Naive thymus-derived CD8-positive, alpha-beta T cell (primary cell): ENCODE data around the gene FOXL3. TPM values are rescaled to one million over a fixed set of nuclear protein-coding genes. Genes with fewer than 3 reads are reported as not detected.

Source experiments
- ATAC-seq, 2 donors: fragments of 150-1000 bp; cut with Tn5 transposase in 1 of 2; sonication (Bioruptor Pico), chemical (Tn5 transposase) in 1 of 2; 1 replicate in 1 of 2; 2 replicates in 1 of 2; pipeline ENCODE4 v1.10.0; 2021; ENCODE audit warnings: mild to moderate bottlenecking in 2 of 2, moderate library complexity in 2 of 2
- POLR2A ChIA-PET: fragments of 350-600 bp; sonication (Branson Sonifier 250); formaldehyde crosslinking; loops from one replicate; lab custom pipeline; 2021; ENCODE audit warnings: antibody characterized with exemption; lab: Charles Lee
- DNase-seq, 10 donors: peaks; one replicate each; pipeline versions ENCODE4 v3.0.0 to v3.0.0-alpha.2; 2020 to 2022
- H3K27ac Mint-ChIP-seq, 10 donors: one replicate each; pipeline ENCODE4 v1.8.0; 2020 to 2022; ENCODE audit warnings: mild to moderate bottlenecking in 10 of 10, mixed read lengths in 10 of 10, moderate library complexity in 4 of 10, inconsistent platforms in 1 of 10
- H3K27me3 Mint-ChIP-seq, 5 donors: one replicate each; pipeline ENCODE4 v1.8.0; 2021 to 2022; ENCODE audit warnings: mixed read lengths in 5 of 5
- H3K36me3 Mint-ChIP-seq, 3 donors: one replicate each; pipeline ENCODE4 v1.8.0; 2020 to 2022; ENCODE audit warnings: mixed read lengths in 3 of 3, mild to moderate bottlenecking in 2 of 3, inconsistent platforms in 1 of 3
- H3K4me1 Mint-ChIP-seq, 4 donors: one replicate each; pipeline ENCODE4 v1.8.0; 2021 to 2022; ENCODE audit warnings: mixed read lengths in 4 of 4
- H3K4me3 Mint-ChIP-seq, 10 donors: one replicate each; pipeline ENCODE4 v1.8.0; 2020 to 2022; ENCODE audit warnings: mild to moderate bottlenecking in 10 of 10, mixed read lengths in 10 of 10, moderate library complexity in 6 of 10, inconsistent platforms in 1 of 10
- H3K9me3 Mint-ChIP-seq, 9 donors: one replicate each; pipeline ENCODE4 v1.8.0; 2020 to 2022; ENCODE audit warnings: mixed read lengths in 9 of 9, mild to moderate bottlenecking in 3 of 9, inconsistent platforms in 1 of 9, moderate library complexity in 1 of 9
- polyA plus RNA-seq, 3 donors: library from polyadenylated mRNA; unstranded; fragments of 300-500 nt; fragmentation: Illumina TruSeq; gene quantifications; one replicate each; pipeline ENCODE4 v1.2.3, GENCODE V29; 2021
- total RNA-seq, 8 experiments: library from RNA in 2 of 8; stranded (reverse) in 2 of 8; gene quantifications; one replicate each; pipeline ENCODE4 v1.2.3 and lab custom pipeline; 2021 to 2026

Gene FOXL3
- total and polyA plus RNA-seq, 5 experiments from 2014 or later, result not detected

- Mint-ChIP-seq H3K27me3 (peaks cover 0 to 4% (median 0%) of the 10 kb centered on the region in 5 donors), H3K27ac (no peak overlapping the region), H3K4me1 (peaks cover 0 to 1% (median 0%) of the 10 kb centered on the region in 4 donors), H3K4me3 (no peak overlapping the region), H3K9me3 (no peaks in the 10 kb centered on the region), H3K36me3 (no peaks in the 10 kb centered on the region)
- POLR2A ChIA-PET, result interaction anchor here (0.6 kb wide), 1 partner anchor 36 kb away, joined by 5 read pairs; no protein-coding TSS in a partner anchor
- no peak for DNase-seq
- no peak for ATAC-seq
Measured at GRCh38 chr7:250523-250922, 39.4 kb upstream of the FOXL3 start.

- H3K27me3 Mint-ChIP-seq, result peaks cover 0 to 4% (median 0%) of the 10 kb centered on the region in 5 donors
- POLR2A ChIA-PET, result interaction anchor here (0.6 kb wide), 1 partner anchor 37 kb away, joined by 5 read pairs; no protein-coding TSS in a partner anchor
- H3K4me1 Mint-ChIP-seq, result peaks cover 0 to 1% (median 0%) of the 10 kb centered on the region in 4 donors
- no peaks in the 10 kb centered on the region for H3K36me3 Mint-ChIP-seq
- ATAC-seq (no peak), DNase-seq (no peak)
- H3K4me3 Mint-ChIP-seq, result no peak overlapping the region
- no peak overlapping the region for H3K27ac Mint-ChIP-seq
- no peaks in the 10 kb centered on the region for H3K9me3 Mint-ChIP-seq
Measured at GRCh38 chr7:251005-251404, 39.0 kb upstream of the FOXL3 start.

GRCh38 chr7:251446-252175, 38.4 kb upstream of the FOXL3 start:
- H3K27ac Mint-ChIP-seq, result no peak overlapping the region
- no peak for DNase-seq
- no peaks in the 10 kb centered on the region for H3K36me3 Mint-ChIP-seq
- peaks cover 0 to 4% (median 0%) of the 10 kb centered on the region in 5 donors for H3K27me3 Mint-ChIP-seq
- H3K9me3 Mint-ChIP-seq, result no peaks in the 10 kb centered on the region
- no peak overlapping the region for H3K4me3 Mint-ChIP-seq
- peaks cover 0 to 1% (median 0%) of the 10 kb centered on the region in 4 donors for H3K4me1 Mint-ChIP-seq
- ATAC-seq, result no peak
- POLR2A ChIA-PET, result no interaction called here

- POLR2A ChIA-PET, result no interaction called here
- no peak for ATAC-seq
- peak in 1 of 10 donors; percentile 61 for DNase-seq
- Mint-ChIP-seq H3K9me3 (no peaks in the 10 kb centered on the region), H3K27ac (no peak overlapping the region), H3K4me3 (no peak overlapping the region), H3K4me1 (peaks cover 0 to 1% (median 0%) of the 10 kb centered on the region in 4 donors), H3K27me3 (peaks cover 0 to 4% (median 0%) of the 10 kb centered on the region in 5 donors), H3K36me3 (no peaks in the 10 kb centered on the region)
Measured at GRCh38 chr7:252216-252965, 37.6 kb upstream of the FOXL3 start.

GRCh38 chr7:252981-253380, 37.0 kb upstream of the FOXL3 start:
- no peak for DNase-seq
- Mint-ChIP-seq H3K36me3 (no peaks in the 10 kb centered on the region), H3K27me3 (peaks cover 0 to 4% (median 0%) of the 10 kb centered on the region in 5 donors), H3K4me3 (no peak overlapping the region), H3K4me1 (peaks cover 0 to 1% (median 0%) of the 10 kb centered on the region in 4 donors), H3K9me3 (no peaks in the 10 kb centered on the region), H3K27ac (no peak overlapping the region)
- POLR2A ChIA-PET, result no interaction called here
- no peak for ATAC-seq

- DNase-seq (peak in 1 of 10 donors; percentile 53), ATAC-seq (no peak)
- no peaks in the 10 kb centered on the region for H3K36me3 Mint-ChIP-seq
- no peaks in the 10 kb centered on the region for H3K9me3 Mint-ChIP-seq
- H3K27ac Mint-ChIP-seq, result no peak overlapping the region
- no peak overlapping the region for H3K4me3 Mint-ChIP-seq
- POLR2A ChIA-PET, result no interaction called here
- peaks cover 0 to 4% (median 0%) of the 10 kb centered on the region in 5 donors for H3K27me3 Mint-ChIP-seq
- peaks cover 0 to 1% (median 0%) of the 10 kb centered on the region in 4 donors for H3K4me1 Mint-ChIP-seq
Measured at GRCh38 chr7:253581-254336, 36.2 kb upstream of the FOXL3 start.

GRCh38 chr7:254337-255037, 35.5 kb upstream of the FOXL3 start:
- Mint-ChIP-seq H3K27ac (no peak overlapping the region), H3K27me3 (peaks cover 0 to 4% (median 0%) of the 10 kb centered on the region in 5 donors), H3K36me3 (no peaks in the 10 kb centered on the region), H3K4me1 (peaks cover 0 to 1% (median 0%) of the 10 kb centered on the region in 4 donors), H3K9me3 (no peaks in the 10 kb centered on the region), H3K4me3 (no peak overlapping the region)
- POLR2A ChIA-PET, result no interaction called here
- DNase-seq (peak in 1 of 10 donors; percentile 24), ATAC-seq (no peak)

GRCh38 chr7:255038-255435, 34.9 kb upstream of the FOXL3 start:
- DNase-seq (no peak), ATAC-seq (no peak)
- Mint-ChIP-seq H3K27ac (no peak overlapping the region), H3K4me3 (no peak overlapping the region), H3K4me1 (peaks cover 0 to 1% (median 0%) of the 10 kb centered on the region in 4 donors), H3K9me3 (no peaks in the 10 kb centered on the region), H3K27me3 (peaks cover 0 to 4% (median 0%) of the 10 kb centered on the region in 5 donors), H3K36me3 (no peaks in the 10 kb centered on the region)
- POLR2A ChIA-PET, result no interaction called here

GRCh38 chr7:255721-256361, 34.1 kb upstream of the FOXL3 start:
- Mint-ChIP-seq H3K4me1 (peaks cover 0 to 1% (median 0%) of the 10 kb centered on the region in 4 donors), H3K9me3 (no peaks in the 10 kb centered on the region)
- DNase-seq, result peak in 1 of 10 donors; percentile 51

GRCh38 chr7:256461-256940, 33.5 kb upstream of the FOXL3 start:
- POLR2A ChIA-PET, result no interaction called here
- no peak overlapping the region for H3K27ac Mint-ChIP-seq
- ATAC-seq (no peak), DNase-seq (peak in 1 of 10 donors; percentile 53)
- no peaks in the 10 kb centered on the region for H3K36me3 Mint-ChIP-seq
- peaks cover 0 to 1% (median 0%) of the 10 kb centered on the region in 4 donors for H3K4me1 Mint-ChIP-seq
- H3K4me3 Mint-ChIP-seq, result no peak overlapping the region
- H3K27me3 Mint-ChIP-seq, result peaks cover 0 to 4% (median 0%) of the 10 kb centered on the region in 5 donors
- peaks cover 0 to 3% (median 0%) of the 10 kb centered on the region in 9 donors for H3K9me3 Mint-ChIP-seq

More at GRCh38 chr7:255721-256361, 34.1 kb upstream of the FOXL3 start:
- ATAC-seq, result no peak
- Mint-ChIP-seq H3K27me3 (peaks cover 0 to 4% (median 0%) of the 10 kb centered on the region in 5 donors), H3K4me3 (no peak overlapping the region), H3K36me3 (no peaks in the 10 kb centered on the region), H3K27ac (no peak overlapping the region)
- POLR2A ChIA-PET, result no interaction called here

GRCh38 chr7:256981-257646, 32.9 kb upstream of the FOXL3 start:
- Mint-ChIP-seq H3K4me1 (peaks cover 0 to 6% (median 1%) of the 10 kb centered on the region in 4 donors), H3K27me3 (peaks cover 0 to 4% (median 0%) of the 10 kb centered on the region in 5 donors), H3K9me3 (peaks cover 0 to 3% (median 0%) of the 10 kb centered on the region in 9 donors), H3K36me3 (no peaks in the 10 kb centered on the region), H3K4me3 (no peak overlapping the region), H3K27ac (no peak overlapping the region)
- DNase-seq, result peak in 1 of 10 donors; percentile 30
- POLR2A ChIA-PET, result no interaction called here
- no peak for ATAC-seq
